Measurements from ENCODE around the gene PYROXD2.

The PYROXD2 gene

DNA sequence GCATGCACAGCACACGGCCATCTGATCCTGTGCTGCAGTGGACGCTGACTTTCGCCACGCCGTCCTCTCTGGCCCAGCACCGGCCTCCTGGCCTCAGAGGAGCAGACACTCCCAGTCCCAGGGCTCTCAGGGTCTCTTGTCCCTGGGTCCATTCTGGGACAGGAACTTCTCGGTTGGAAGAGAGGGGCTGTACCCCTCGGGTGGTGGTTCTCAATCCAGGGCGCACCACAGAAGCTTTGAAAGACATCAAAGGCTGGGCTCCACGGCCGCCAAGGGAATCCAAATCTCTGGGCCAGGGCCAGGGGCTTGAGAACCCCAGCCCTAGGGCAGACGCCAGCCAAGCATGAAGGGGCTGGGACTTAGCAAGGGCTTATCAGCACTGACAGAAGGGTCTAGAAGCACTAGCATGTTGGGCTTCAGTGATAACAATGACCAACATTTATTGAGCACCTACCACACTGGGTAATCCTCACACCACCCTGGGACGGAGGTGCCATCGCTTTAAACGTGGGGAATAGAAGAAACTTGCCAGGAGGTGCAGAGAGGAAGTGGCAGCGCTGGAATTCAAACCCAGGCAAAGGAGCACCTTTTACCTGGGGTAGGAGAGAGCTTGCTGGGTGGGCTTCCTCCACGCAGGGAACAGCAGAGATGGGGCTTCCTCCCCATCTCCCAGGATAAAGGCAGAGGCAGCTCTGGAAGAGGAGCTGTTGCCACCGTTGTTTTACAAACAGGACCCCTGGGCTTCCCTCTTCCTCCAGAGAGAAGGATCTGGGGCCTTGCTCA, 1.8 kb upstream of the PYROXD2 start:
- TF ChIP-seq, protein P1, sequence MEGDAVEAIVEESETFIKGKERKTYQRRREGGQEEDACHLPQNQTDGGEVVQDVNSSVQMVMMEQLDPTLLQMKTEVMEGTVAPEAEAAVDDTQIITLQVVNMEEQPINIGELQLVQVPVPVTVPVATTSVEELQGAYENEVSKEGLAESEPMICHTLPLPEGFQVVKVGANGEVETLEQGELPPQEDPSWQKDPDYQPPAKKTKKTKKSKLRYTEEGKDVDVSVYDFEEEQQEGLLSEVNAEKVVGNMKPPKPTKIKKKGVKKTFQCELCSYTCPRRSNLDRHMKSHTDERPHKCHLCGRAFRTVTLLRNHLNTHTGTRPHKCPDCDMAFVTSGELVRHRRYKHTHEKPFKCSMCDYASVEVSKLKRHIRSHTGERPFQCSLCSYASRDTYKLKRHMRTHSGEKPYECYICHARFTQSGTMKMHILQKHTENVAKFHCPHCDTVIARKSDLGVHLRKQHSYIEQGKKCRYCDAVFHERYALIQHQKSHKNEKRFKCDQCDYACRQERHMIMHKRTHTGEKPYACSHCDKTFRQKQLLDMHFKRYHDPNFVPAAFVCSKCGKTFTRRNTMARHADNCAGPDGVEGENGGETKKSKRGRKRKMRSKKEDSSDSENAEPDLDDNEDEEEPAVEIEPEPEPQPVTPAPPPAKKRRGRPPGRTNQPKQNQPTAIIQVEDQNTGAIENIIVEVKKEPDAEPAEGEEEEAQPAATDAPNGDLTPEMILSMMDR (IDR thresholded peaks at IDR 0.05): no peak
- H3K36me3 ChIP-seq: peaks cover 74% of the 10 kb centered on the region

GRCh38 chr10:98415731-98416119, 743 bp upstream of the PYROXD2 start:
- H3K27ac ChIP-seq: no peak overlapping the region
- no peaks in the 10 kb centered on the region for H3K9me3 ChIP-seq
- H3K27me3 ChIP-seq: no peaks in the 10 kb centered on the region
- peaks cover 0 to 4% of the 10 kb centered on the region in 2 experiments for H3K4me1 ChIP-seq (ENCODE audit: control insufficient read depth in 1 of 2, insufficient read depth in 1 of 2, low read depth in 1 of 2, low read length in 1 of 2)
- peaks cover 63% of the 10 kb centered on the region for H3K36me3 ChIP-seq
- no peak overlapping the region for H3K4me3 ChIP-seq (ENCODE audit: low read depth in 1 of 2, low read length in 1 of 2)
- TF ChIP-seq, protein P1 (IDR thresholded peaks at IDR 0.05): no peak

More for the DNA sequence above, 1.8 kb upstream of the PYROXD2 start:
- no peaks in the 10 kb centered on the region for H3K9me3 ChIP-seq
- H3K4me3 ChIP-seq (ENCODE audit: low read depth in 1 of 2, low read length in 1 of 2): no peak overlapping the region
- peaks cover 0 to 4% of the 10 kb centered on the region in 2 experiments for H3K4me1 ChIP-seq (ENCODE audit: control insufficient read depth in 1 of 2, insufficient read depth in 1 of 2, low read depth in 1 of 2, low read length in 1 of 2)
- no peak overlapping the region for H3K27ac ChIP-seq
- H3K27me3 ChIP-seq: no peaks in the 10 kb centered on the region

DNA sequence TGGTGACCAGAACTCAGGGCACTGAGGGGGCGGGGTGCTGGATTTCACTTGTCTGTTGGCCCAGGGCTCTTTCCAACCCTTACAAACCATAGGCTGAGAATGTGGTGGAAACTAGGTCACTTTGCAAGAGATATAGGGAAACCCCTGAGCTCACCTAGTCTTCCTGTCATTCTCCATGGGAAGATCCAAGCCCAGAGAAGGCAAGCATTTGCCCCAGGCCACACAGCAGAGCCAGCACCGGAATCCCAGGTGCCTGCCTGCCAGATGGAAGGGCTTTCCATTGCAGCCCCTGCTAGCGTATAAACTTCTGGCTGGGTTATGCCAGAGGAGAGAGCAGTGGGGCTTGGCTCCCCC, 427 bp downstream of the PYROXD2 start:
- H3K9me3 ChIP-seq: no peaks in the 10 kb centered on the region
- no peaks in the 10 kb centered on the region for H3K27me3 ChIP-seq
- TF ChIP-seq, protein P1 (IDR thresholded peaks at IDR 0.05): no peak
- peak overlapping the region; percentile 16 for H3K27ac ChIP-seq
- peaks cover 51% of the 10 kb centered on the region for H3K36me3 ChIP-seq
- H3K4me3 ChIP-seq (ENCODE audit: low read depth in 1 of 2, low read length in 1 of 2): no peak overlapping the region
- peaks cover 0 to 4% of the 10 kb centered on the region in 2 experiments for H3K4me1 ChIP-seq (ENCODE audit: control insufficient read depth in 1 of 2, insufficient read depth in 1 of 2, low read depth in 1 of 2, low read length in 1 of 2)

GRCh38 chr10:98411768-98412167, 3.2 kb downstream of the PYROXD2 start:
- no peak overlapping the region for H3K4me3 ChIP-seq (ENCODE audit: low read depth in 1 of 2, low read length in 1 of 2)
- peaks cover 23% of the 10 kb centered on the region for H3K36me3 ChIP-seq
- TF ChIP-seq, protein P1 (IDR thresholded peaks at IDR 0.05): no peak
- no peak overlapping the region for H3K27ac ChIP-seq
- peaks cover 0 to 4% of the 10 kb centered on the region in 2 experiments for H3K4me1 ChIP-seq (ENCODE audit: control insufficient read depth in 1 of 2, insufficient read depth in 1 of 2, low read depth in 1 of 2, low read length in 1 of 2)
- no peaks in the 10 kb centered on the region for H3K27me3 ChIP-seq
- H3K9me3 ChIP-seq: no peaks in the 10 kb centered on the region

DNA sequence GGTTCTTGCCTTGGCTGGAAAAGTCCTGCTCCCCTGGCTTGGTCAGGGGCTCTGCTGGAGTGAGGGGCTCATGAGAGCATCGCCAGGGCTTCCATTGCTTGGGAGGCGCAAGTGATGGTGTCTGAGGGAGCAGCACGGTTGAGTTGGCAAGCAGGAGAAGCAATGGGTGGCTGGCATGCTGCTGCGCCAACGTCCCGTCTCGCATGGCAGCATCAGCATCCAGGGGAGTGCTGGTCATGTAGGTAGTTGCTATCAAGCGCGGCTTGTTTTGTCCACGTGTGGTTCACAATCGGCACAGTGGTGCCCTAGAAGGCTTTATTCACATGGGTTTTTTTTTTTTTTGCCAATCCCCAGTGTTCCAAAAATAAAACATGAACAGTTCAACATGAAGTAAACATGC, 3.8 kb downstream of the PYROXD2 start:
- H3K9me3 ChIP-seq: no peaks in the 10 kb centered on the region
- H3K4me3 ChIP-seq (ENCODE audit: low read depth in 1 of 2, low read length in 1 of 2): no peak overlapping the region
- peaks cover 17% of the 10 kb centered on the region for H3K36me3 ChIP-seq
- no peaks in the 10 kb centered on the region for H3K27me3 ChIP-seq
- H3K4me1 ChIP-seq (ENCODE audit: control insufficient read depth in 1 of 2, insufficient read depth in 1 of 2, low read depth in 1 of 2, low read length in 1 of 2): peaks cover 0 to 4% of the 10 kb centered on the region in 2 experiments
- TF ChIP-seq, protein P1 (IDR thresholded peaks at IDR 0.05): no peak
- H3K27ac ChIP-seq: no peak overlapping the region

All from neutrophil (primary cell).